ENCODE results near the gene SLC25A51.
A peak's percentile ranks its signal among the peaks of the same experiment; 100 is the strongest.
"Not testable (repeated sequence)": the region's sequence is repeated elsewhere in the genome, so short reads cannot be mapped to it uniquely, and the experiment has no call there.

SLC25A51 gene

DNA sequence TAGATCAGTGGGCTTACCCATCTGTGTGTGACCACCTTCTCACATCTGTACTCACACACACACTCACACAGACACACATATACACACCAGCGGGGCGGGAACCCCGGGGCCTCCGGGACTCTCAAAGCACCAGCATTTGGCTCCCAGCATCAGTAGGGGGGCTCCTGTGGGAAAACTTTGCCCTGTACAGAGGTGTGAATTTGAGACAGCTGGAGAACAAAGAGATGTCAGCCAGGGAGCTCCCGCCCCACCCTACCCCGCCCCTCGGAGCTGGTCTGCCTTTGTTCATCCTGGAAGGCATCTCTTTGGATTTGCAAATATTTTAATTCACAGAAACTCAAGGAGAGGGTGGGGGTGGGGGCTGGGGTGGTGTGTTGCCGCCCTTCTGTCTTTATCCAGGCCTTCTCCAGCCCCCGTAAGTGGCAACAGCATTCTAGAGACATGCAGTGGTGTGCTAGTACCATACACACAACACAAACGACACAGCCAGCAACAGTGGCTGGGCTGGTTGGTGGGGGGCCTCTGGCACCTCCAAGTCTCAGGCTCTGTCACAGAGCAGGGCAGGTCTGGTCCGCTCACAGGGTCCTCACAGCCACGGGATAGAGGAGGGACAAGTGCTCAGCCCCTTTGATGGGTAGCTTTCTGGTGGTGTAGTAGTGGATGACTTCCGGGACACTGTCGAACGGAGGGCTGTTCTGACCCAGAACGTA is 15.5 kb upstream of the SLC25A51 start:
- DNase-seq: no peak

GRCh38 chr9:37918665-37919170 is 14.8 kb upstream of the SLC25A51 start:
- no peak for DNase-seq

- no peak for DNase-seq
Observed at GRCh38 chr9:37917801-37918664, 14.1 kb upstream of the SLC25A51 start.

DNA sequence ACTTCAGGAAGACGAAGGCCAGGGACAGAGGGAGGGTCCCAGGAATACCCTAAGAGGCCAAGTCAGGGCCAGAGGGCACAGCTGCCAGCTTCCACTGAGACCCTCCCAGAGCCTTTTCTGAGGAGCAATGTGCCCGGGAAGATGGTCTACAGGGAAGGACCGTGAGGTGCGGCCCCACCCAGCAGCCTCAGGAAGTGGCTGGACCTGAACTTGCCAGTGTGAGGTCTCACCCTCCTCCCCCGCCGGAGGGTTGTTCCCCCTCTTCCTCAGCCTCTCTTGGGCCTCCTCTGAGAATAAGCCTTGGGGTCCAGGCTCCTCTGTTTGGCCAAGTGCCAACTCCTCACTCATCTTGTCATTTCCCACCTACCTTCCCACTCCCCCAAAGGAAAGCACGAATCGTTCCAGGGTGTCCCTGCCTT is 13.4 kb upstream of the SLC25A51 start:
- DNase-seq: no peak

DNA sequence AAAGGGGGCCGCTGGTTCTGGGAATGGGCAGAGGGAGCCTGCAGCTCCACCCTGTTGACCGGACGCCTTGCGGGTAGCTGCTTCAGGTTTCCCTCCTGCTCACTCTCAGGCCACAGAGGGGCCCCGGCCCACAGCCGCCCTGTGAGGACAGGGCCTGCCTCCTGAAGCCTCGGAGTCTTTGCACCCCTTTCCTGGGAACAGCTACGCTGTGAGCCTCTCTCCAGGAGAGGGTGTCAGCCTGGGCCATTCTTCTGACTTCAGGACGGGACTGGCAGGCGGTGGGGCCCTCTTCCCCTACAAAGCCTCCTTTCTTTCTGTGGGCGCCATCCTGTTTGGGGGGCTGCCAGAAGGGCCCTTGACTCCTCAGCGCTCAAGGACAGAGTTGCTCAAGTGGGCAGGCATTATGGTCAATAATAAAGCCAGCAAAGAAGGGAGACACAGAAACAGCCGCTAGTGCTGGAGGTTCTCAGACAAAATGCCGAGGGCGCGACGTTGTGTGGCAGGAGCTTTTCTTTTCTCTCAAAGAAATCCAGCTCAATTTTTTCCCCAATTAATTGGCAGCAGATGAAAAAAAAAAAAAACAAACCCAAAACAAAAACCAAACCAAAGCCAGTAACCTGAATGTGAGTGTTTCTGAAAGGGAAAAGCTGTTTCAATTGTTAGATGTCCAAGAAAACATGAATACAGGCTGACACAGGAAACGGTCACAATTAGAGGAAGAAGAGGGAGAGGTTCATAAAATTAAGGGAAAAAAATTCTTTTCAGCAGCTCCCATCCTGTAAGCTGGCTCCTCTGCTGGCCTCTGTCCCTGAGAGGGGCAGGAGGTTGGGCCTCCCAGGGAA is 12.8 kb upstream of the SLC25A51 start:
- DNase-seq: no peak

- no peak for DNase-seq
Observed at GRCh38 chr9:37915911-37916470, 12.1 kb upstream of the SLC25A51 start.

DNA sequence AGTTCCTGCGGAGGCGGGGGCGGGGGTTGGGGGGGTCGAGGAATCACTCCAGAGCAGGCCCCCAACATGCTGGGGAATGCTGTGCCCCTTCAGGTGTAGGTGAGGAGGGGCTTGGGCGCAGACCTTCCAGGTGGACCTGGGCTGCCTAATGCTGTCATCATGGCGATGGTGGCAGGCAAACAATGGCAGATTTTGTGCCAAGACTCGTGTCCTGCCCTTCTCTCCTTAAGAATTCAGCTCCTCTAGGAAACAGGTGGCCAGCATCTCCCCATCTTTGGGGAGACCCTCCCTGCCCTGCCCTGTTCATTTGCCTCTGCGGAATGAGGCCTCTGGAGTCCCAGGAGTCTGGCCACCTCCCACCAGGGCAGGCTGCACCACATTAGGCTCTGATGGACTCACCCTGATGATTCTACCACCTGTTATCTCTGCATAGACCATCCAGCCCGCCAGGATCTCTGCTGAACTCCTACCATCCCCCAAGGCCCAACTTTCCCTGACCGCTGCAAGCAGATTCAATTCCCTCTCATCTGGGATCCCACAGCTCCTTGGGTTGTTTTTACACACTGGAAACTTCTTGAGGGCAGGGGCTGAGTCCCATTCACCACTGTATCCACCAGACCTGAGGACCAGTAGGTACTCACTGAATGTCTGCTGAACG is 10.9 kb upstream of the SLC25A51 start:
- no peak for DNase-seq

- no peak for DNase-seq
Observed at GRCh38 chr9:37914154-37914551, 10.2 kb upstream of the SLC25A51 start.

DNA sequence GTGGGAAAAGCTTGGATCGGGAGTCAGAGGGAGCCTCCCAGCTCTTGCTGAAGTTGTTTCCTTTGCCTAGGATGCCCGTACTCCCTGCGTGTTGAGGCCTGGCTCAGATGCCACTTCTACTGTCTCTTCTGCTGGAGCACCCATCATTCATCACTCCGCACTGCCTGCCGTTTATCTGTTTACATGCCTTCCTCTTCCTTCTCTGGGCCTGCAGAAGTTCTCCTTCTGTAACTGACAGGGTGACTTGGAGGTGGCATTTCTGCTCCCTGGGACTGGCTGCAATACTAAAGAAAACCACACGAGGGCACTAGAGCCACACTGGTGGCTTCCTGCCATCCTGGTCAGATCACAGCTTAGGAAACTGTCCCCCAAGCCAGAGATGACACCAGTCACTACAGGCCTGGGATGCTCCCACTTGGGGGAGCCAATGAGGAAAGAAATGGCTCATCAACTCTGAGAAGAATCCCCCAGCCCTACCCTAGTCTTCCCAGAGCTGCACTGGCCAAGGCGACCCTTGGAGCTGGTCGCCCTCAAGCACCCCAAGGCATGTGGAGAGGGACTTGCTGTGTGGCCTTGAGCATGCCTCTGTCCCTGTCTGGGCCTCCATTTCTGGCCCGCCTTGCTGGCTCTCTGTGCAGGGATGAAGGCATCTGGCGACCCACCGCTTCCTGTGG is 9.7 kb upstream of the SLC25A51 start:
- peak; percentile 97 to 98 for DNase-seq

DNA sequence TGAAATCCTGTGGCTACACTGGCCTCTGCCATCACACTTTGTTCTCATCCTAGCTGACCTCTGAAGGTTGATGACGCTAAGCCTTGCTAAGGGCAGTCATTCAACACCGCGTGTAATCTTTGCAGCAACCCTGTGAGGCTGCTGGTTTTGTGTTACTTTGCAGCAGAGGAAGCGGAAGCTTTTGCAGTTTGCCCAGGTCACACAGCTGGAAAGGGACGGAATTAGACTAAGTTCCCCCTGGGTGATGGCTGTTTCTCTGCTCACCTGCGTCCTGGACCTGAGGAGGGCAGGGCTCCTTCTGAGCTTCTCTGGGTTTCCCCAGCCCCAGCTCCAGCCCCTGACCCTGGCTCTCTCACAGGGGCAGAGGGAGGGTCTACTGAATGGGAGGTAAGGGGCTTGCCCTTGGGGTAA is 7.3 kb upstream of the SLC25A51 start:
- DNase-seq: peak; percentile 13 to 29

GRCh38 chr9:37910271-37910670 is 6.3 kb upstream of the SLC25A51 start:
- no peak for DNase-seq

- not testable (repeated sequence) for DNase-seq
Observed at GRCh38 chr9:37909836-37910235, 5.9 kb upstream of the SLC25A51 start.

- no peak for DNase-seq
Observed at GRCh38 chr9:37909326-37909725, 5.4 kb upstream of the SLC25A51 start.

DNA sequence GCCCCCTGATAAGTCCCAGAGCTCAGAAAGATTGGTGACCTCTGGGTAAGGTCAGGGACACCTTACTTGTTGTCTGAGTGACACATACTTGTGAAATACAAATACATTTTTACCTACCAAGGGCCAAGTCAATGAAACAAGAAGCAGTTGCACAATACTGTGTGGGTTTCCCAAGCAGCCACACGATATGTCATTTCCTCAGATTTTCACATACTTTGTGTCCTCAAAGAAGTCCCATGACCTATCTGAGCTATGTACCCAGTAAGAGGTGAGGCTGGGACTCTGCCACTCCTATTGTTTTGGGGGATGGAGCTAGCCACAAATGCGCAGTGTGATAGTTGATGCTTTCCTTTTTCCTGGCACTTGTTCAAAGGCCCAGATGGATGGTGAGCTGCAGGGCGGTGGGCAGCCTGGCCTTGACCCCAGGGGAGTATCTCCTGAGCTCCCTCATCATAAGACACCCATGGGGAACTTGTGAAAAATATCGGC is 4.8 kb upstream of the SLC25A51 start:
- peak; percentile 43 to 48 for DNase-seq

- DNase-seq: no peak
Observed at GRCh38 chr9:37908283-37908682, 4.4 kb upstream of the SLC25A51 start.

DNA sequence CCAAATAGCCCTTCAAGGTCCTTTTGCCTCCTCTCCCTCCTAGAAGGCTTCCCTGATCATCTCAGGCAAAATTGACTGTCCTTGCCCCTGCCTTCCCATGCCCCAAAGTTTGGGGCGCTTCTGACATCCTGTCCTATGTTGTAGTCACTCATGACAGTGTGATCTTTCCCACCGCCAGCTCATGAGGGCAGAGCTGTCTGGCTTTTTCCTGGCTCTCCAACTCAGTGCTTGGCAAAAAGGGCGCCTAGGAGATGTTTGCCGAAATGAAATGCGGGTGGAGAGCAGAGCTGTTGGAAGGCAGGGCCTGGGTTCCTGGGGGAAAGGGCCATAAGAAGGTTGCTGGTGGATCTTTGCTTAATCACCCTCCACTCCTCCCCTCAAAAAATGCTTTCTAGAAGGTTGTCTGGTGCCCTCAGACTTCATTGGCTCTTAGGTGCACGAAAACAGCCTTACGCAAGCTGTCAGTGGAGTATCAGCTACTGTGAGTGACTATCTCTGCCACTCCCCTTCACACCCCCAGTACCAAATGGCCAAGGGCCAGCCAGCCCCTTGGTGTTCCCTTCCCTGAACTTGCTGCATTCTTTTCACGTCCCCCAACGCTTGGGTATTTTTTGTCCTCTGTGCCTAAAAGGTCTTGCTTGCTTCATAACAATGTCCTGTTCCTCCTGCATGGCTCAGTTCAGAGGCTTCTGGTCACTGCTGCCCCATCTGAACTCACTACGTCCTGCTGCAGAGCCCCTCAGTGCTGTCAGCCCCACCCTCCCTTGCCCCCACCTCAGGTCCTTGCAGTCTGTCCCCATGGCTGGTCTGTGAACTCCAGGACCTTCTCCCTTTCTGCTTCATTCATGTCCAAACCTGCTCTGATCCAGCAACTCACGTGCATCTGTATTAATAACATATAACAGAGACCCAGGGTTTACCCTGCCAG is 2.6 kb upstream of the SLC25A51 start:
- no peak for DNase-seq

DNA sequence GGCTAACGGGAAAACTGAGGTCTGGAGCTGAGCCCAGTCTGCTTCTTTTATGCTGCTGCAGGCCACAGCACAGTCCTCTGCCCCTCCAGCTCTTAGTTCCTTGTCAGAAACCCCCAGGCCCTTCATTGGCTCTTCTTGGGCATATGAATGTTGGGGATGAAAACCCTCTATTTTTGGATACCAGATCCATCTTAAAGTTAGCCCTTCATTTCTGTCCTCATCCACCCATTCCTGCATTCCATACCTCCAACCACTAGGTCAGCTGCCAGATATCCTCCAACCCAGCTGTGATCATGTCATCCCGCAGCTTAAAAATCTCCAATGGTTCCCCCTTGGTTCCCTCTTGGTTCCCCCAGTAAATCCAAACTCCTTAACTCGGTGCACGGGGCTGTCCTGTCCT is 1.8 kb upstream of the SLC25A51 start:
- DNase-seq: no peak

DNA sequence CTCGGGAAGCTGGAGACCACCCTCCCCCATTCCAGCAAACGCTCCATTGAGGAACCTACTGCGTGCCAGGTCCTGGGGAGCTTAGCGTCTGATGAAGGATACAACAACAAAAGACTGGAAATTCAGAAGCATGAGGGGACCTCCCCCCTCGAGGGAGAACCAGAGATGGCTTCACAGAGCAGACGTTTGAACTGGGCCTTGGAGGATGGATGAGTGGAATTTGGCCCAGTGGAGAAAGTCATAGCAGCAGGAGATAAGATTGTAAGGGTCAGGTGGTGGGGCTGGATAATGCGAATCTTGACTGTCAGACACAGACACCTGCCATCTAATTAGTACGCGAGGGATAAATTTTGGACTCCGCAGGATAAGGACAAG is 1.2 kb upstream of the SLC25A51 start:
- no peak for DNase-seq

DNA sequence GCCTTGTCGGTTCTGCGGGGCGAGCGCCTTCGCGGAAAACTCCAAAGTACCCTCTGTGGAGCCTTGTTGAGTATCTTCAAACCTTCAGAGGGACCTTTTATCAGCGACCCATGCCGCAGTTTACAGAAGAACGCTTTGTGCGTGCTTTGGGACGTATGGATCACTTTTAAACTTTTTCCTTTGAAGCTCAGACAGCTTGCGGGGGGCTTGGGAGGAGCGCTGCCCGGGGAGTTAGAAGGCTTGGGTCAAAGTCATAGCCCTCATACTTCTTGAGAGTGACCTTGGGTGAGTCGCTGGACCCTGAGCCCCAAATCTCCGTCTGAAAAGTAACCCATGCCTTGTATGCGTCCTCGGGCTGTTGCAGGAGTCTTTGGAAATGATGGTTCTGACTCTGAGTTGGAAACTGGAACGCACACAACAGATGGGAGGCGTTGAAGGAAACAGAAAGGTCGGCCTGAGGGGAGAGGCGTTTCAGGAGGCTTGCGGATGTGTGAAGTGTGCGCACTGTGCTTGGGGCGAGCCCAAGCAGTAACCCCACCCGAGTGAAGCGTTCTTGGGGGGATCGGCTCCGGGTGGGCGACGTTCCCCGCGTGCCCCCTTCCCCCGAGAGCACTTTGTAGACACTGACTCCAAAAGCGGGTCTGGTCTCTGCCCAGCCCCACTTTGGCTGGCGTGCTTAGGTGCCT is 661 bp upstream of the SLC25A51 start:
- no peak for DNase-seq

All from Kasumi-1 (cell line).